ENCODE results near the gene GLP2R.

The GLP2R gene

GRCh38 chr17:9829343-9829742 lies 3.6 kb downstream of the GLP2R start:
- H3K4me3 ChIP-seq (ENCODE audit: low read depth, low read length): no peak overlapping the region
- H3K4me1 ChIP-seq (ENCODE audit: control insufficient read depth, insufficient read depth, low read length, unreplicated experiment): no peaks in the 10 kb centered on the region
- no peak overlapping the region for H2AFZ ChIP-seq (ENCODE audit: low read length, unreplicated experiment)
- H3K27me3 ChIP-seq (ENCODE audit: insufficient read depth, low read length): no peaks in the 10 kb centered on the region
- H3K27ac ChIP-seq (ENCODE audit: low read depth, low read length): no peak overlapping the region
- no peaks in the 10 kb centered on the region for H3K79me2 ChIP-seq (ENCODE audit: control insufficient read depth, insufficient read depth, low read length, unreplicated experiment)
- H3K36me3 ChIP-seq (ENCODE audit: insufficient read depth, low read length): no peaks in the 10 kb centered on the region

- Histone ChIP-seq H3K27ac (ENCODE audit: low read depth, low read length) (no peak overlapping the region), H3K79me2 (ENCODE audit: control insufficient read depth, insufficient read depth, low read length, unreplicated experiment) (no peaks in the 10 kb centered on the region), H2AFZ (ENCODE audit: low read length, unreplicated experiment) (no peak overlapping the region), H3K36me3 (ENCODE audit: insufficient read depth, low read length) (no peaks in the 10 kb centered on the region), H3K4me1 (ENCODE audit: control insufficient read depth, insufficient read depth, low read length, unreplicated experiment) (peaks cover 5% of the 10 kb centered on the region), H3K27me3 (ENCODE audit: insufficient read depth, low read length) (no peaks in the 10 kb centered on the region), H3K4me3 (ENCODE audit: low read depth, low read length) (no peak overlapping the region)
These were observed 5.0 kb downstream of the GLP2R start for GRCh38 chr17:9830711-9831110.

- no peaks in the 10 kb centered on the region for H3K79me2 ChIP-seq (ENCODE audit: control insufficient read depth, insufficient read depth, low read length, unreplicated experiment)
- no peak overlapping the region for H3K27ac ChIP-seq (ENCODE audit: low read depth, low read length)
- H3K36me3 ChIP-seq (ENCODE audit: insufficient read depth, low read length): no peaks in the 10 kb centered on the region
- H3K27me3 ChIP-seq (ENCODE audit: insufficient read depth, low read length): no peaks in the 10 kb centered on the region
- H3K4me3 ChIP-seq (ENCODE audit: low read depth, low read length): no peak overlapping the region
- peaks cover 27% of the 10 kb centered on the region for H3K4me1 ChIP-seq (ENCODE audit: control insufficient read depth, insufficient read depth, low read length, unreplicated experiment)
- no peak overlapping the region for H2AFZ ChIP-seq (ENCODE audit: low read length, unreplicated experiment)
These were observed 8.2 kb downstream of the GLP2R start for GRCh38 chr17:9833922-9834321.

- peaks cover 40% of the 10 kb centered on the region for H3K4me1 ChIP-seq (ENCODE audit: control insufficient read depth, insufficient read depth, low read length, unreplicated experiment)
- no peaks in the 10 kb centered on the region for H3K36me3 ChIP-seq (ENCODE audit: insufficient read depth, low read length)
- peak overlapping the region; percentile 93 for H3K27ac ChIP-seq (ENCODE audit: low read depth, low read length)
- H2AFZ ChIP-seq (ENCODE audit: low read length, unreplicated experiment): no peak overlapping the region
- no peaks in the 10 kb centered on the region for H3K79me2 ChIP-seq (ENCODE audit: control insufficient read depth, insufficient read depth, low read length, unreplicated experiment)
- peak overlapping the region; percentile 59 for H3K4me3 ChIP-seq (ENCODE audit: low read depth, low read length)
- no peaks in the 10 kb centered on the region for H3K27me3 ChIP-seq (ENCODE audit: insufficient read depth, low read length)
These were observed 12.1 kb downstream of the GLP2R start for GRCh38 chr17:9837551-9838471.

GRCh38 chr17:9839433-9839832 lies 13.7 kb downstream of the GLP2R start:
- no peak overlapping the region for H3K4me3 ChIP-seq (ENCODE audit: low read depth, low read length)
- H2AFZ ChIP-seq (ENCODE audit: low read length, unreplicated experiment): no peak overlapping the region
- no peaks in the 10 kb centered on the region for H3K27me3 ChIP-seq (ENCODE audit: insufficient read depth, low read length)
- no peaks in the 10 kb centered on the region for H3K79me2 ChIP-seq (ENCODE audit: control insufficient read depth, insufficient read depth, low read length, unreplicated experiment)
- peaks cover 45% of the 10 kb centered on the region for H3K4me1 ChIP-seq (ENCODE audit: control insufficient read depth, insufficient read depth, low read length, unreplicated experiment)
- H3K27ac ChIP-seq (ENCODE audit: low read depth, low read length): no peak overlapping the region
- H3K36me3 ChIP-seq (ENCODE audit: insufficient read depth, low read length): no peaks in the 10 kb centered on the region

- Histone ChIP-seq H3K27me3 (ENCODE audit: insufficient read depth, low read length) (no peaks in the 10 kb centered on the region), H3K79me2 (ENCODE audit: control insufficient read depth, insufficient read depth, low read length, unreplicated experiment) (no peaks in the 10 kb centered on the region), H3K4me1 (ENCODE audit: control insufficient read depth, insufficient read depth, low read length, unreplicated experiment) (peaks cover 32% of the 10 kb centered on the region), H2AFZ (ENCODE audit: low read length, unreplicated experiment) (peak overlapping the region; percentile 72), H3K36me3 (ENCODE audit: insufficient read depth, low read length) (no peaks in the 10 kb centered on the region), H3K27ac (ENCODE audit: low read depth, low read length) (peak overlapping the region; percentile 66), H3K4me3 (ENCODE audit: low read depth, low read length) (0 out of 2 replicates have a peak overlapping the region, but pooled peaks have one; percentile 19)
These were observed 16.5 kb downstream of the GLP2R start for GRCh38 chr17:9842057-9842758.

- H2AFZ ChIP-seq (ENCODE audit: low read length, unreplicated experiment): no peak overlapping the region
- no peaks in the 10 kb centered on the region for H3K27me3 ChIP-seq (ENCODE audit: insufficient read depth, low read length)
- peaks cover 22% of the 10 kb centered on the region for H3K4me1 ChIP-seq (ENCODE audit: control insufficient read depth, insufficient read depth, low read length, unreplicated experiment)
- H3K27ac ChIP-seq (ENCODE audit: low read depth, low read length): no peak overlapping the region
- no peaks in the 10 kb centered on the region for H3K36me3 ChIP-seq (ENCODE audit: insufficient read depth, low read length)
- H3K79me2 ChIP-seq (ENCODE audit: control insufficient read depth, insufficient read depth, low read length, unreplicated experiment): no peaks in the 10 kb centered on the region
- H3K4me3 ChIP-seq (ENCODE audit: low read depth, low read length): no peak overlapping the region
These were observed 17.7 kb downstream of the GLP2R start for GRCh38 chr17:9843152-9844010.

- Histone ChIP-seq H3K27me3 (ENCODE audit: insufficient read depth, low read length) (no peaks in the 10 kb centered on the region), H3K36me3 (ENCODE audit: insufficient read depth, low read length) (no peaks in the 10 kb centered on the region), H3K27ac (ENCODE audit: low read depth, low read length) (no peak overlapping the region), H3K79me2 (ENCODE audit: control insufficient read depth, insufficient read depth, low read length, unreplicated experiment) (no peaks in the 10 kb centered on the region), H3K4me3 (ENCODE audit: low read depth, low read length) (no peak overlapping the region), H3K4me1 (ENCODE audit: control insufficient read depth, insufficient read depth, low read length, unreplicated experiment) (peaks cover 18% of the 10 kb centered on the region), H2AFZ (ENCODE audit: low read length, unreplicated experiment) (no peak overlapping the region)
These were observed 18.4 kb downstream of the GLP2R start for GRCh38 chr17:9844153-9844552.

- Histone ChIP-seq H3K27ac (ENCODE audit: low read depth, low read length) (no peak overlapping the region), H3K4me3 (ENCODE audit: low read depth, low read length) (no peak overlapping the region), H3K27me3 (ENCODE audit: insufficient read depth, low read length) (no peaks in the 10 kb centered on the region), H3K4me1 (ENCODE audit: control insufficient read depth, insufficient read depth, low read length, unreplicated experiment) (peaks cover 18% of the 10 kb centered on the region), H2AFZ (ENCODE audit: low read length, unreplicated experiment) (no peak overlapping the region), H3K36me3 (ENCODE audit: insufficient read depth, low read length) (no peaks in the 10 kb centered on the region), H3K79me2 (ENCODE audit: control insufficient read depth, insufficient read depth, low read length, unreplicated experiment) (no peaks in the 10 kb centered on the region)
These were observed 19.6 kb downstream of the GLP2R start for GRCh38 chr17:9845306-9845705.

GRCh38 chr17:9850151-9850550 lies 24.4 kb downstream of the GLP2R start:
- no peak overlapping the region for H2AFZ ChIP-seq (ENCODE audit: low read length, unreplicated experiment)
- H3K4me3 ChIP-seq (ENCODE audit: low read depth, low read length): no peak overlapping the region
- no peaks in the 10 kb centered on the region for H3K4me1 ChIP-seq (ENCODE audit: control insufficient read depth, insufficient read depth, low read length, unreplicated experiment)
- no peak overlapping the region for H3K27ac ChIP-seq (ENCODE audit: low read depth, low read length)
- no peaks in the 10 kb centered on the region for H3K36me3 ChIP-seq (ENCODE audit: insufficient read depth, low read length)
- H3K27me3 ChIP-seq (ENCODE audit: insufficient read depth, low read length): no peaks in the 10 kb centered on the region
- no peaks in the 10 kb centered on the region for H3K79me2 ChIP-seq (ENCODE audit: control insufficient read depth, insufficient read depth, low read length, unreplicated experiment)

All from ACC112 (cell line).